Immature natural killer cell (primary cell): ENCODE data around the gene C3. TPM values are rescaled to one million over a fixed set of nuclear protein-coding genes. Genes with fewer than 3 reads are reported as not detected.
A peak's percentile ranks its signal among the peaks of the same experiment; 100 is the strongest.

Experiments
- DNase-seq, 3 donors: peaks; one replicate each; pipeline ENCODE4 v3.0.0; 2022; ENCODE audit warnings: mixed read lengths in 1 of 3
- H3K27ac Mint-ChIP-seq, 6 donors: one replicate each; pipeline ENCODE4 v1.8.0; 2020; ENCODE audit warnings: mixed read lengths in 6 of 6, mild to moderate bottlenecking in 5 of 6, inconsistent platforms in 4 of 6, moderate library complexity in 3 of 6
- H3K27me3 Mint-ChIP-seq, 3 donors: one replicate each; pipeline ENCODE4 v1.8.0; 2020 to 2021; ENCODE audit warnings: low read depth in 3 of 3, mild to moderate bottlenecking in 3 of 3, mixed read lengths in 3 of 3, moderate library complexity in 3 of 3, inconsistent platforms in 1 of 3
- H3K36me3 Mint-ChIP-seq, 3 donors: one replicate each; pipeline ENCODE4 v1.8.0; 2020; ENCODE audit warnings: mixed read lengths in 3 of 3, inconsistent platforms in 2 of 3, mild to moderate bottlenecking in 2 of 3
- H3K4me1 Mint-ChIP-seq, 2 donors: one replicate each; pipeline ENCODE4 v1.8.0; 2020; ENCODE audit warnings: inconsistent platforms in 2 of 2, mild to moderate bottlenecking in 2 of 2, mixed read lengths in 2 of 2, moderate library complexity in 1 of 2
- H3K4me3 Mint-ChIP-seq, 5 donors: one replicate each; pipeline ENCODE4 v1.8.0; 2020; ENCODE audit warnings: mild to moderate bottlenecking in 5 of 5, mixed read lengths in 5 of 5, inconsistent platforms in 3 of 5, moderate library complexity in 3 of 5
- H3K9me3 Mint-ChIP-seq, 6 donors: one replicate each; pipeline ENCODE4 v1.8.0; 2020; ENCODE audit warnings: mild to moderate bottlenecking in 6 of 6, mixed read lengths in 6 of 6, inconsistent platforms in 4 of 6, moderate library complexity in 3 of 6
- polyA plus RNA-seq, 3 donors: library from polyadenylated mRNA; unstranded; fragments of 300-500 nt; fragmentation: Illumina TruSeq; gene quantifications; one replicate each; pipeline ENCODE4 v1.2.3, GENCODE V29; 2021

C3 gene
- polyA plus RNA-seq, 3 donors from 2014 or later = 0.09 to 0.78 TPM; not detected in 1

- peak overlapping the region; percentile 44 to 70 (median 55) for H3K4me3 Mint-ChIP-seq
- H3K27me3 Mint-ChIP-seq = peaks cover 7 to 24% (median 12%) of the 10 kb centered on the region in 3 donors
- H3K9me3 Mint-ChIP-seq = peaks cover 0 to 1% (median 0%) of the 10 kb centered on the region in 6 donors
- H3K36me3 Mint-ChIP-seq = peaks cover 0 to 4% (median 0%) of the 10 kb centered on the region in 3 donors
- H3K27ac Mint-ChIP-seq = peak overlapping the region in 2 of 6 donors; percentile 13 to 34
- DNase-seq = no peak
- H3K4me1 Mint-ChIP-seq = peaks cover 33 to 40% of the 10 kb centered on the region in 2 donors
These were observed 19.6 kb upstream of the C3 start for GRCh38 chr19:6739883-6740588.

GRCh38 chr19:6739390-6739882, 19.0 kb upstream of the C3 start, which contains the start of gene TRIP10:
TRIP10 (plus strand) TSS chr19:6739680; CDS start chr19:6739762, 82 bp downstream.
- peaks cover 0 to 5% (median 2%) of the 10 kb centered on the region in 3 donors for H3K36me3 Mint-ChIP-seq
- DNase-seq = peak; percentile 78 to 81 (median 80)
- H3K27ac Mint-ChIP-seq = peak within 1 kb of the TSS; percentile 92 to 98 (median 97)
- peak within 1 kb of the TSS; percentile 90 to 97 (median 96) for H3K4me3 Mint-ChIP-seq
- H3K4me1 Mint-ChIP-seq = peaks cover 33 to 40% of the 10 kb centered on the region in 2 donors
- peaks cover 0 to 1% (median 0%) of the 10 kb centered on the region in 6 donors for H3K9me3 Mint-ChIP-seq
- peaks cover 7 to 25% (median 12%) of the 10 kb centered on the region in 3 donors for H3K27me3 Mint-ChIP-seq

- Mint-ChIP-seq H3K4me1 (peaks cover 33 to 40% of the 10 kb centered on the region in 2 donors), H3K27ac (peak overlapping the region; percentile 92 to 98 (median 97)), H3K27me3 (peaks cover 7 to 25% (median 12%) of the 10 kb centered on the region in 3 donors), H3K4me3 (peak overlapping the region; percentile 90 to 97 (median 96)), H3K9me3 (peaks cover 0 to 1% (median 0%) of the 10 kb centered on the region in 6 donors), H3K36me3 (peaks cover 0 to 5% (median 3%) of the 10 kb centered on the region in 3 donors)
- DNase-seq = no peak
These were observed 18.4 kb upstream of the C3 start for GRCh38 chr19:6738787-6739389.

- peaks cover 0 to 4% (median 3%) of the 10 kb centered on the region in 3 donors for H3K36me3 Mint-ChIP-seq
- peak; percentile 67 to 71 (median 70) for DNase-seq
- H3K9me3 Mint-ChIP-seq = peaks cover 0 to 1% (median 0%) of the 10 kb centered on the region in 6 donors
- H3K4me1 Mint-ChIP-seq = peaks cover 33 to 40% of the 10 kb centered on the region in 2 donors
- H3K27me3 Mint-ChIP-seq = peaks cover 7 to 25% (median 12%) of the 10 kb centered on the region in 3 donors
- peak overlapping the region; percentile 90 to 97 (median 96) for H3K4me3 Mint-ChIP-seq
- peak overlapping the region; percentile 92 to 98 (median 97) for H3K27ac Mint-ChIP-seq
These were observed 17.7 kb upstream of the C3 start for GRCh38 chr19:6737873-6738786.

GRCh38 chr19:6737284-6737872, 16.9 kb upstream of the C3 start, which contains the start of gene GPR108:
GPR108 (minus strand) TSS chr19:6737580; CDS start chr19:6737576, 4 bp downstream.
- peak; percentile 100 for DNase-seq
- Mint-ChIP-seq H3K9me3 (peaks cover 0 to 1% (median 0%) of the 10 kb centered on the region in 6 donors), H3K36me3 (peaks cover 3 to 12% (median 6%) of the 10 kb centered on the region in 3 donors), H3K4me3 (peak within 1 kb of the TSS; percentile 95 to 97 (median 97)), H3K27me3 (peaks cover 7 to 25% (median 12%) of the 10 kb centered on the region in 3 donors), H3K4me1 (peaks cover 33 to 40% of the 10 kb centered on the region in 2 donors), H3K27ac (peak within 1 kb of the TSS; percentile 97 to 99 (median 97))

GRCh38 chr19:6736917-6737283, 16.4 kb upstream of the C3 start:
- H3K4me1 Mint-ChIP-seq = peaks cover 33 to 40% of the 10 kb centered on the region in 2 donors
- peak overlapping the region; percentile 94 to 97 (median 97) for H3K4me3 Mint-ChIP-seq
- H3K27ac Mint-ChIP-seq = peak overlapping the region; percentile 97 to 99 (median 97)
- peaks cover 0 to 1% (median 0%) of the 10 kb centered on the region in 6 donors for H3K9me3 Mint-ChIP-seq
- H3K36me3 Mint-ChIP-seq = peaks cover 4 to 13% (median 9%) of the 10 kb centered on the region in 3 donors
- peaks cover 5 to 25% (median 12%) of the 10 kb centered on the region in 3 donors for H3K27me3 Mint-ChIP-seq
- no peak for DNase-seq

- peak overlapping the region; percentile 94 to 97 (median 97) for H3K4me3 Mint-ChIP-seq
These were observed 15.9 kb upstream of the C3 start for GRCh38 chr19:6736169-6736916.

GRCh38 chr19:6735181-6735911, 14.9 kb upstream of the C3 start:
- Mint-ChIP-seq H3K9me3 (peaks cover 0 to 1% (median 0%) of the 10 kb centered on the region in 6 donors), H3K27ac (peak overlapping the region in 5 of 6 donors; percentile 30 to 99 (median 97)), H3K27me3 (peaks cover 5 to 22% (median 9%) of the 10 kb centered on the region in 3 donors), H3K4me1 (peaks cover 33 to 35% of the 10 kb centered on the region in 2 donors), H3K36me3 (peaks cover 4 to 13% (median 9%) of the 10 kb centered on the region in 3 donors), H3K4me3 (peak overlapping the region in 3 of 5 donors; percentile 18 to 97 (median 97))
- DNase-seq = no peak

More at GRCh38 chr19:6736169-6736916, 15.9 kb upstream of the C3 start:
- peaks cover 0 to 1% (median 0%) of the 10 kb centered on the region in 6 donors for H3K9me3 Mint-ChIP-seq
- DNase-seq = peak; percentile 73 to 74 (median 74)
- H3K4me1 Mint-ChIP-seq = peaks cover 33 to 40% of the 10 kb centered on the region in 2 donors
- H3K36me3 Mint-ChIP-seq = peaks cover 4 to 13% (median 9%) of the 10 kb centered on the region in 3 donors
- H3K27ac Mint-ChIP-seq = peak overlapping the region; percentile 97 to 99 (median 97)
- peaks cover 5 to 25% (median 10%) of the 10 kb centered on the region in 3 donors for H3K27me3 Mint-ChIP-seq

- Mint-ChIP-seq H3K4me3 (no peak overlapping the region), H3K4me1 (peaks cover 30% of the 10 kb centered on the region in 2 donors), H3K27ac (no peak overlapping the region), H3K9me3 (peaks cover 0 to 1% (median 0%) of the 10 kb centered on the region in 6 donors), H3K27me3 (peaks cover 5 to 22% (median 9%) of the 10 kb centered on the region in 3 donors), H3K36me3 (peaks cover 4 to 19% (median 9%) of the 10 kb centered on the region in 3 donors)
- no peak for DNase-seq
These were observed 13.7 kb upstream of the C3 start for GRCh38 chr19:6734096-6734696.

- H3K4me1 Mint-ChIP-seq = peaks cover 23% of the 10 kb centered on the region in 2 donors
- no peak overlapping the region for H3K27ac Mint-ChIP-seq
- no peak for DNase-seq
- H3K4me3 Mint-ChIP-seq = no peak overlapping the region
- H3K36me3 Mint-ChIP-seq = peaks cover 4 to 19% (median 9%) of the 10 kb centered on the region in 3 donors
- H3K9me3 Mint-ChIP-seq = no peaks in the 10 kb centered on the region
- H3K27me3 Mint-ChIP-seq = peaks cover 5 to 19% (median 6%) of the 10 kb centered on the region in 3 donors
These were observed 13.1 kb upstream of the C3 start for GRCh38 chr19:6733338-6734095.
